HG02885 (cell line): ENCODE measurements around the gene NKX1-1.
"Not testable (repeated sequence)": the region's sequence is repeated elsewhere in the genome, so short reads cannot be mapped to it uniquely, and the experiment has no call there.

ENCODE experiments used
- ATAC-seq: cut with Tn5 transposase; IDR thresholded peaks from one replicate; pipeline ENCODE4 v1.9.1; 2021; ENCODE audit warnings: mild to moderate bottlenecking; ENCODE audit not compliant: unreplicated experiment, poor library complexity

NKX1-1 gene

DNA sequence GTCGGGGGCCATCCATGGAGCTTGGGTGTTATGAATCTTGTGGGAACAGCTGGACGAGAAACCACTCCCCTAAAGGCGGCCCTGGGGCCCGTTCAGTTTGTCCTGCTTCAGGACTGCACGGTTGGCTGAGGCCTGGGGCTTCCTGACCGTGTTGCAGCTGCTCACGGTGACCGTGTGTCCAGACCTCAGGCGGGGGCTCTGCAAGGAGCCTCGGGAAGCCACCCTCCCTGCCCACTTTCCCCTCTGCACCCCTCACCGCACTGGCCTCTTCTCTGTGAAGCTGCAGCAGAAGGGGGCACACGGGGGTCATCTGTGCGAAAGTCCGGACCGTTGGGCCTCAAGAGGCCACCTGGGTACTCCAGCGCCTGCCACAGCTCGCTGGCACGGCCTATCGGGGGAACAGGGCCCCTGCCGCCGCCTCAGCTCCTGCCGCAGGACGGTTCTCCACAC is 29.8 kb downstream of the NKX1-1 start:
- ATAC-seq = no peak

DNA sequence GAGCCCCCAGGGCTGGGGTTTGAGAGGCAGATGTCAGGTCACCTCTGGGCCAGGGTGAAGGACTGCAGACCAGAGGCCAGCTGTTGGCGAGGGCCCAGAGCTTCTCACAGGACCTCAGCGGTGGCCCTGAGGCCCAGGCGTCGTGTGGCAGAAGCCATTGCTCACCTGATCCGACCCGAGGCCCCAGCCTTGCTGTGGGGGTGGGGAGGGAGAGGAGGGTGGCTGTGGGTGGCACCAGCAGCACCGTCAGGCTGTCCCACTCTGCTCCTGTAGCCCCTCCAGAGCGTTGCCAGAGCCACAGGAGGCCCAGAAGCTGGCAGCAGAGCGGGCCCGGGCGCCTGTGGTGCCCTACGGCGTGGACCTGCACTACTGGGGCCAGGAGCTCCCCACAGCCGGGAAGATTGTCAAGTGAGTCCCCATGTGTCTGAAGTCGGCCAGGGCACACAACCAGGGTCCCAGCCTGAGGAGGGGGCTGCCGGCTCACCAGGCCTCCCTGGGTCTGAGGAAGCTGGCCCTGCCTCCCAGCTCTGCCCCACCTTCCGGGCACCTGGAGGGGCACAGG is 30.4 kb downstream of the NKX1-1 start:
- ATAC-seq = no peak

DNA sequence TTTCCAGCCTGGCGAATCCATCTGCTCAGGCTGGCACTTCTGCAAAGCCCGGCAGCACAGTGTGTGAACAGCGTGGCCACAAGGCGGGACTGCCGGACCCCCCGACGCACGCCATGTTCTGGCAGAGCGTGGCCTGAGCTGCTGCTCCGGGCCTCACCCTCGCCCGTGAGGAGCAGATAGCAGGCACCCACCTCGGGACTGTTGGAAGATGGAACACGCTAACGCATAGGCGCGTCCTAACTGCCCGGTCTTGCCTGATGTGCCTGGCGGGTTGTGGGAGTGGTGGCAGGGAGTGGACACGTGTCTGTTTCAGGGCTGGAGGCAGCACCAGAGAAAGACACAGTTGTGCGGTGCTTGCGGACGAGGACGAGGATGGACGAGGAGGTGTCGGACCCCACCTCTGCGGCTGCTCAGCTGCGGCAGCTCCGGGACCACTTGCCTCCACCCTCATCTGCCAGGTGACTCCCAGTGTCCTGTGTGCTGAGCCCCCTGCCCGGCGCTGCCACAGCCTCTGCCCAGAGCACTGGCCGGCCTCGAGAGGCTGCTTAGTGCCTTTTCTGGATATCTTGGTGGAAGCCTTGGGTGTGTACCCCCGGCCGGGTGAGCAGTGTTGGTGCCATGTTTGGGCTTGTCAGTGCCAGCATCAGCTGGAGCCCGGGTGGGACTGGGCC is 31.1 kb downstream of the NKX1-1 start:
- no peak for ATAC-seq

DNA sequence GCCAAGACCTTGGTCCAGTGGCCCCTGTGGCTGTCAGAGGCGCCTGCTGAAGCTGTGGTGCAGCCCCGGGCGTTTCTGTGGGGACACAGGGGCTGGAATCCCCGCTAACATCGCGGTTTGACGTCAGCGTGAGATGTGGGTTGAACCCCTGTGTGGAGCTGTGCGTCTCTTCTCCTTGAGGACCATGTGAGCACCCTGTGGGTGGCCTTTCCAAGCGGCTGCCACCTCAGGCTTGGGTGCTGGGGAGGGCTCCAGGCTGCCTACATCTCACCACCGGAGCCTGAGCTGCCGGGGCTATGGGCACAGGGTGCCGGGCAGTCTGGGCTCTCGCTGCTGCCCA is 31.6 kb downstream of the NKX1-1 start:
- no peak for ATAC-seq

DNA sequence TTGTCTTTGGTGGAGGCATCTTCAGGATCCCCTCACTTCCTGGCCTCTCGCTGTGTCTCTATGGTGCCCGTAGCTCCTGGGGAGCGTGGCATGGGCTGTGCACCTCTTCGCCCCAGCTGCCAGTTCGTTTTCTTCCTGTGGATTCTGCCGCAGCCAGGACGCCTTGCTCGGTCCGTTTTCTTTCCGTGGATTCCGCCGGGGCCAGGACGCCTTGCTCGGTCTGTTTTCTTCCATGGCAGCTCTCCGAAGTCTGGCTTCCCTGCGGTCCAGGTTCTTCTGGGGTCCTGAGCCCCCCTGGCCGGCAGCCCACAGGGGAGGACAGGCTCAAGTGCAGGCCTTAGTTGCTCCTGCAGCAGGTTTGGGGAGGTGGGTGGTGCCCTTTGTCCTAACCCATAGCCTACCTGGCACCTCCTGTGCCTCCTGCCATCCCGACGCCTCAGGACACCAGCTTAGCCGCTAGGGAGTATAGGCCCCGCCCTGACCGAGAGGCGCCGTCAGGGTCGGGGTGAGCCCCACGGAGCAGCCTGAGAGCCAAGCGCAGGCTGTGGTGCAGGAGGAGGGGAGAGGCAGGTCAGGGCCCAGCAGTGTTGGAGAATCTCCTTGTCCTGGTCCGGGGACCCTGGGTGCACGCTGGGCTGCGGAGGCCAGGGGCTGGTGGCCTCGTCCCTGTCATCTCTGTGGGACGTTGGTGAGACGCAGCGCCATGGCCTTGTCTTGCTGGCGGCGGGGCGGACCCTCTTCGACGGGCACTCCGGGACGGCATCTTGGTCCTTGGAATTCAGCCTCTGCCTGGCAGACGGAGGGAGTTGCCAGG is 32.1 kb downstream of the NKX1-1 start:
- ATAC-seq = no peak

DNA sequence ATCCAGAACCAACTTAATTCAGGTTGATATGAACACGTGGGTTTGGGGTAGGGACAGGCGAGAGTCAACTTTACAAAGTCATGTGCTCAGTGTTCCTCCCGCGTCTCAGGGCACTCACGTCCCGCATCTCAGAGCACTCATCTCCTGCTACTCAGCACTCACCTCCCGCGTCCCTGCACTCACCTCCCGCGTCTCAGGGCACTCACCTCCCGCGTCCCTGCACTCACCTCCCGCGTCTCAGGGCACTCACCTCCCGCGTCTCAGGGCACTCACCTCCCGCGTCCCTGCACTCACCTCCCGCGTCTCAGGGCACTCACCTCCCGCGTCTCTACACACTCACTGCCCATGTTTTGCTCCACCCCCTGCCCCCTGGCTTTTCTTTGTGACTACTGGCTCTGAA is 33.7 kb downstream of the NKX1-1 start:
- ATAC-seq = not testable (repeated sequence)

DNA sequence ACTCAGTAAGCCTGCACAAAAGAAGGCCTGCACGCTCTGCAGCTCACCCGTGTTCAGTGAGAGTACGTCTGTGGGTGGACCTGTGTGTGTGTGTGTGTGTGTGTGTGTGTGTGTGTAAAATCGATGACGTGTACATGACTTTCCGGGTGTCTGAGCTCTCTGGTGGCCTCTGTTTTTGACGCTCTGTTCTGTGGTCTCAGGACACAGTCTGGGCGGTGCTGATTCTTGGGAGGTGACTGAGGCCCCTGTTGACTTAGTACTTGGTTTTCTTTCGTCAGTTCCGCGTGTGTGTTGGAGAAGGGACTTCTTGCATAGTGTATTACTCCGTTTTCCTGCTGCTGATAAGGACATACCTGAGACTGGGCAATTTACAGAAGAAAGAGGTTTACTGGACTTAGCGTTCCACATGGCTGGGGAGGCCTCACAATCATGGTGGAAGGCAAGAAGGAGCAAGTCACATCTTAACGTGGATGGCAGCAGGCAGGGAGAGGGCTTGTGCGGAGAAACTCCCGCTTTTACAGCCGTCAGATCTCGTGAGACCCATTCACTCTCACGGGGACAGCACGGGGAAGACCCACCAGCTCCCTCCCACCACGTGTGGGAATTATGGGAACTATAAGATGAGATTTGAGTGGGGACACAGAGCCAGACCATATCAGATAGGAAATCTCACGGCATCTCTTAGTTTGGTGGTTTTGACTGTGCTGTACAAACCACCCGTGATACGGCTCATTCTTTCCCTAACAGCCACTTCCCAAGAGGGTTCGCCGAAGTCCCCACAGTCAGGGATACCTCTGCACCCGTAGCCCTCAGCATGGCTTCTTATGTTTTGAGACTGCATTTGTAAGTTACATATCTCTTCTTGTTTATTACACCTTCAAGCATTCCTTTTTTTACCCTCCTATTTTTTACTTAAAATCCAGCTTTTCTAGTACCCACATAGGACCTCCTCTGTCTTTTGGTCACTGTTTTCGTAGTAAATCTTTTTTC is 34.8 kb downstream of the NKX1-1 start:
- ATAC-seq = no peak

DNA sequence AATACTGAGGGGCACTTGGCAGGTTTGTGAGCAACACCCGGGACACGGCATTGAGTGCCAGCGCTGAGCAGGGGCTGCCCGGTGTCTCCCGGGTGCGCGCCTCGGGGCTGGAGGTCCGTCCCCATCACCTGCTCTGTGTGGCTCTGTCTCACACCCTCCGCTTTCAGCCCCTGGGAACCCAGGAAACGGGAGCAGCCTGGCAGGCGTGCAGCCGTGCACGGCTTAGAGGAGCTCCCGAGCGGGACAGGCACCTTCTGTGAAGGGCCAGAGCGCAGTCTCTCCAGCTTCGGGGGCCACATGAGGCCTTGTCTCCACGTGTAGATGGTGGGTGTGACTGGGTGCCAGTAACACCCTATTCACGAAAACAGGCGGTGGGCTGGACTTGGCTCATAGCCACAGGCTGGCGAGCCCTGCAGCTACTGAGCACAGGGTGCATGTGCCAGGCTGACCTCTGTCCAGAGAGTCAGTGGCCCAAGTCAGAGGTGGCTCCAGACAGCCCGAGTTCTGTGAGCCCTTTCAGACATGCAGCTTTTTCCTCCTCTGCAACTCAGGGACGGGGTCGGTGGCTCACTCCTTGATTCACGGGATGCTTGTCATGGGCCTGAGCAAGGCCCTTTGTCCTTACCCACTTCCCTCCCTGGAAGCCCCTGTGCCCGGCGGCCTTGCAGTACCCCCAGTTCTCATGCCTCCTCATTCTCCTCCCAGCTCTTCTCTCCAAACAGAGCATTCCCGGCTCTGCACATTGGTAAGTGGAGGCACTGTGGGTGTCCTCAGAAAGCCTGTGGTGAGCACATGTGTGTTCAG is 35.7 kb downstream of the NKX1-1 start:
- no peak for ATAC-seq

DNA sequence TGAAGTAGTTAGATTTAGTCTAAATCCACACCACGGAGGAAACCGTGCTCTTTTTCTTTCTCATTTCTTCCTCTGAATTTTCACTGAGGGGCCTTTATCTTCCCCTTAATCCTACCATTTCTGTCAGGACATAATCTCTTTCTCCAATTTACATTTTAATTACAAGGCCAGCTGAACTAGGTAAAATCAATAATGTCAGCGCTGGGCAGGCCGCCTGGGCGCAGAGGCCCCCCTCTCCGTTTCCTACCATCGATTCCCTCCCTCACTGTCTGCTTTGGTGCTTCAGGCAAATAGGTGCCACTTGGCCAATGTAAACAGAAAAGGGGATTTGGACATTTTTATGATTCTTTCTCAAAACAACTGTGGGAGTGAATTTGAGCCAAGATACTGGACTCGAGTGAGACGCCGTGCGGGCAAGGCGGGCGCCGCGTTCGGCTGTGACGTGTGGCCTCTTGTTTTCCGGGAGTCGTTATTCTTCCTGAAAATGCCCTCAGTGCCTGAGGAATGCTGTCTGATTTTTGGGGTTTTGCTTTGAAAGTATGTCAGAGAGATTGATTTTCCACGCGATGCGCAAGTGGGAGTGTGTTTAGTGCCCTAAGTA is 36.7 kb downstream of the NKX1-1 start:
- no peak for ATAC-seq

DNA sequence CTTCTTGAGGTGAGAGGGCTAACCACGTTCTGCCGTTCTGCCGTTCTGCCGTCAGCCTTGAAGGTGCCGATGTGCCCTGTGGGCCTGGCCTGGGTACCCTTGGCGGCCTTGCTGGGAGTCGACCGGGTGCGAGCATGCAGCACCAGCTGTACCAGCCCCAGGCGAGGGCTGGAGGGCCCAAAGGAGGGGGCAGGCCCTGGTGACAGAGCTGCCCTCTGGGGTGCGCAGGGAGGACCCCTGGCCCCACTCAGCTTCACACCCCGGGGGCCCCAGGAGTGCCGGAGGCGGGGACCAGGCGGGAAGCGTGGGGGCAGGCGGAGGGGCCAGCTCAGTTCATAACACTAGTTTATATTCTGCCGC is 37.2 kb downstream of the NKX1-1 start:
- no peak for ATAC-seq

DNA sequence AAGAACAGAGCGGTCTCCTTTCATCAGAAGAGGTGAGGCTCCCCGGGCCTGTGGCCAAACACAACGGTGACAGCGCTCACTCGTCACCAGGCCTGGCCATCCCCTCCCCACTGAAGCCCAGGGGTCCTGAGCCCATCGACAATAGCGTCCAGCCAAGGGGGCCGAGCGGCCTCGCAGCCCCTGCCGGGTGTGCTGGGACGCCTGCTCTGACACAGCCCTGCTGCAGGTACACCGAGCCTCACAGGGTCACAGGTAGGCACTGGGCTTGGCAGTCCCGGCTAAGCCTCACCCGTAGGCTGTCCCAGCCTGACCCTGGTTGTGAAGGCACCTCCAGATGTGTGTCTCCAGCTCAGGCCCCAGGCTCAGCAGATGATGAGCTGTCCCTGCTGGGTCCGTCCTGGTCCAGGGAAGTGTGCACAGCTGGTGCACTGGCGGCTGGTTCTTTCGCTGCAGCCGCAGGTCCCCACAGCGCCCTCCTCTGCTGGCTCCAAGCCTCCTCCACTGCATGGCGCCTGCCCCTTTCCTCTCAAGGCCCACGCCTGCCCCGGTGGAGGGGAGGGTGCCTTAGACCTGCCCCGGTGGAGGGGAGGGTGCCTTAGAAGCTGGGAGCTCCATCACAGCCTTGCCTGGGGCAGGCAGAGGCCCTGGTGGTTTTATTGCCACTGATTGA is 37.7 kb downstream of the NKX1-1 start:
- no peak for ATAC-seq

DNA sequence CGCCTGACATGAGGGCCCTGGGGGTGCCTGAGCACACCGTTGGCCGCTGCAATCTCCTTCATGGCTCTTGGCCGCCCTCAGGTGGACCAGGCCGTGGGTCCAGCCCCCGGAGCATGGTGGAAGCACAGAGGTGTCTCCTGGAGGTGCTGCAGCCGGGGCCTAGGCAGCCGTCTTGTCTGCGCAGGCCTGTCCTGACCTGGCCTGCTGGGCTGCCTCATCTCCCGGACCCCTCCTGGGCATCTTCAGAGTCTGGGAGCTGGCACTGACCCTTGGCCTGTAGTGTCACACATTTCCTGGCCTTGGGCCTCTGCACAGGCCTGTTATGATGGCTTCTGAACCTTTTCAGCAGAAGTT is 38.3 kb downstream of the NKX1-1 start:
- no peak for ATAC-seq

DNA sequence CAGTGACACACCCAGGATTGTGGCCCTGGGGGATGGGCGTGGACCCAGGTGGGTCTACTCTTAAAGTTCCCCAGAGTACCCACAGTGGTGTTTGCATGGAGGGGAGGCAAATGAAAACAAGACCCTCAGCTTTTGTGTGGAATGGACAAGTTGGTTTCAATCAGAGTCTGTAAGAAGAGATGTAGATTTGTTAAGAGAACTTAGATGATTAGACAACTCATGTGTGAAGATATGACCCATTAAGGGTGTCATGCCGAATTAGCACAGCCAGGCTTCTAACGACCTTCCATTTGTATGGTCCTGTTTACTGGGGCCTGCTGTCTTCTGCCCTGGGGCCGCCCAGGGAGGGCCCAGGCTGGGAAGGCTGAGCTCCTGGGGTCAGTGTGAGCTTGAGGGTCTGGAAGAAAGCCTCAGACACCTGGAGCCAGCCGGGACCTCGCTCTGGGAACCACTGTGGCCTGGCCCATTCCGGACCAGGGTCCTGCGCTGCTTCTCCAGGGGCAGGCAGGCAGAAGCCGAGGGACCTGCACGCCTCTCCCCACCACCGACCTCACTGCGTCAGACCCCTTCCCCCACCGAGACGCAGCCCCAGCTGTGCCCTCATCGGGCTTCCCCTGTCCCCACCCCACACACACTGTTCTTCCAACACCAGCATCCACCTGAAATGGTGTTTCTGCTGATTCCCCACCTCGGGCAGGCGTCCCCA is 38.9 kb downstream of the NKX1-1 start:
- no peak for ATAC-seq

DNA sequence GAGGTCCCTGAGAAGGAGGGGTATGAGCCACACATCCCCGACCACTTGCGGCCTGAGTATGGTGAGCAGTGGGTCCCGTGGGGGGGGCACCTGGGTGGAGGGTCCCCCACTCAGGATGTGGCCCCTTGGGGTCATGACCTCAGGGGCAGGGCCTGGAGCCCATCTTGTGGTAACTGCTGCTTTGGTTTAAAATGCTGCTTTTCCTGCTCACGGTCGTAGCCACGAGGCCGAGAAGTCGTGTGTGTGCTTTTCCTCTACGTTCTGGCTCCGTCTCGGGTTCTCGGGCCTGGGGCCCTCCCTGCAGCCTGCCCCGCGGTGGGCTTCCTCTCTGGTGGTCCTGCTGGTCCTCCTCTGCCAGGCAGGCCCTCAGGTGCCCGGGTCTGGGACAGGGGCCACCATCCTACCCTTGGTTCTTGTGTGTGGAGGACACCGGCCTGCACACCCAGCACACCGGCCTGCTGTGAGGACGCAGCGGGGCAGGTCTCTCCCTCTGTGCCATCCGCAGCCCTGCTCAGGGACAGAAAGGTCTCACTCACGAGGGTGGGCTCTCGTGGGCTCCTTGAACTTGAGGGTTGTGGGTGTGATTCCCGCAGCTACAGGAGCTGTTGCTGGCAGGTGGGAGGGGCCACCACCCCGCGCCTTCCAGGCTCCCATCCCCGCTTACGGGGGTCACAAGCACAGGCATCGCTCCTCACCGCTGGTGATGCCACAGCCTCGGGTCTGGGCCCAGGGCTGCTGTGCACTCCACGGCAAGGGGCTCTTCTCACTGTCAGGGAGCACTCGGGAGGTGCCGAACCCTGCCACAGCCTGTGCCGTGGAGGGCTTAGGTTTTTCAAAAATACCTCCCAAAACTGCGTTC is 39.6 kb downstream of the NKX1-1 start:
- ATAC-seq = no peak

DNA sequence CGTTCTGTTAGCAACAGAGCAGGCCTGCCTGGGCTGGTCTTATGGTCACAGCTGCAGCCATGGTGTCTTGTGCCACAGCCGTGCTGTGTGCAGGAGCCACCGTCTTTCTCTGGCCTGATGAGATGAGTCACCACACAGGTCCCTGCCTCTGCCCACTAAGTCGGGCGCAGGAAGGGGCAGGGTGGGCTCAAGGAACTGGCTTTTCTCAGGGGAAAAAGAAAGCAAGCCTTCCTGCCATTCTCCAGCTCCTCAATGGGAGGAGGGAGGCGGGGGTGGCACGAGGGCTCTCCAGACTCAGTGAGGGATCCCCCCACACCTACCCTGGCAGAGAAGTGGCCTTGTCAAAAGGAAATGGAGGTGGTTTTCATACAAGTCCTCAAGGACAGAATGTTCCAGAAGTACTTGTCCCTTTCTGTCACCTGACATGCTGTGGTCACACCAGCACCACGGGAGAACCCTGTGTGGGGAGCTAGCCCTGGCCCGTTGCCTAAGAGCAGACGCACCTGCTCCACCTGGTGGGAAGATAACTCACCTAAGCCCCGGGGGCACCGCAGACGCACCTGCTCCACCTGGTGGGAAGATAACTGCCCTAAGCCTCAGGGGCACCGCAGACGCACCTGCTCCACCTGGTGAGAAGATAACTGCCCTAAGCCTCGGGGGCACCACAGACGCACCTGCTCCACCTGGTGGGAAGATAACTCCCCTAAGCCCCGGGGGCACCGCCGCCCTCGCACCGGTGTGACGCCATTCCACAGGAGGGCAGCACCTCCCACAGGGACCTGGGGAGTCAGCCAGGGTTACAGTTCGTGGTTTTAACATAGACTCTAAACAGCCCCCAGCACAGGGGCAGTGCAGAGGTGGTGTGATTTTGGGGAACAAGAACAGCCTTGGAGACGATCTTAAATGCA is 40.7 kb downstream of the NKX1-1 start:
- no peak for ATAC-seq

DNA sequence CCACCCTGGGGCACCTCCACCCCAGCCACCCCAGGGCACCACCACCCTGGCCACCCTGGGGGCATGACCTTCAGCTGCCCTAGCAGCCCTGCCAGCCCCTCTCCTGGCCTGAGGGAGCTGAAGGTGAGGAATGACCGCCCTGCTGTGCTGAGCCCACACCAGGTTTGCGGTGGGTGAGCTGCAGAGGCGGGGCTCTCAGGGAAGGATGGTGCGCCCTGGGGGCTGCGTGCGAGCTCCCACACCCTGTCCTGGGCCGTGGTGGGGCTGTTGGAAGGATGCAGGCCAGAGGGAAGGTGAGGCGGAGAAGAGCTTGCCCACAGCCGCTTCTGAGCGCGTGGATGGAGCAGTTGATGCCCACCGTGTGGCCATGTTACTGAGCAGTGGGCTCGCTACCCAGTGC is 41.5 kb downstream of the NKX1-1 start:
- no peak for ATAC-seq
